ENCODE measurements around the gene CCDC71. TPM values are rescaled to one million over a fixed set of nuclear protein-coding genes. Genes with fewer than 3 reads are reported as not detected.

CCDC71 gene
- total RNA-seq, 1 donor from 2014 or later = 29.4 TPM

DNA sequence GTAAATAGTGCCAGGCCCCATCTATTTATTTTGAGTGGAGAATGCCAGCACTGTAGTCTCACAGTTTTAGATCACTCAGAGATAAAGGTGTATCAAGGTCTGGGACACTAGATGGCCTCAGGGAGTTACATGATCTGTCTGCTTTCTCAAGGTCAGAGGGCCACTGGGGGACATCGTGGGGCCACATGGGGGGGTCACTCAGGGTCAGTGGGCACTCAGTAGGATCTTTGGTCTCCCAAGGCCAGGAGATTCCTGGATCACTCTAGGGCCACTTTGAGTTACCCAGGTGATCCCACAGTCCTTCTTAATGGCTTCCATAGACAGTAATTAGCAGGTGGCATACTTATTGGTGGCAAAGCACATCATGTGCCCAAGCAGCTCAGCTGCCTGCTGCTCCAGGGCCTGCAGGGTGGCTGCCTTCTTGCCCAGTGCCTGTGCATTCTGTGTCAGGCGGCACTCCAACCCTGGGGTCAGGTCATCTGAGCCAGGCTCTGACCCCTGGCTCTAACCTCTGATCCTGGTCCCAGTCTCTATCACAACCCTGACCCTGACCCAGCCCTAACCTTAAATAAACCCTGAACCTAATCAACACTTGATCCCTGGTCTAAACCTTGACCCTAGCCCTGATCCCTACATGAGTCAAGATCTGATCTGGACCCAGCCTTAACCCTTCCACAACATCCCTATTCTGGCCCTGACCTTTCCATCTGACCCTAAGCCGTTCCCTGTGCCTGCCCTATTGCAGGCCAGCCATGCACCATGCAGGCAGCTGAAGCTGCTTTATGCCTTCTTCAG, 31.5 kb downstream of the CCDC71 start:
- peaks cover 35% of the 10 kb centered on the region for H3K4me1 Mint-ChIP-seq
- H3K27me3 Mint-ChIP-seq (ENCODE audit: low read depth) = no peaks in the 10 kb centered on the region
- no peaks in the 10 kb centered on the region for H3K9me3 Mint-ChIP-seq
- H3K27ac Mint-ChIP-seq (ENCODE audit: unreplicated experiment) = no peak overlapping the region
- TF ChIP-seq, protein P1, sequence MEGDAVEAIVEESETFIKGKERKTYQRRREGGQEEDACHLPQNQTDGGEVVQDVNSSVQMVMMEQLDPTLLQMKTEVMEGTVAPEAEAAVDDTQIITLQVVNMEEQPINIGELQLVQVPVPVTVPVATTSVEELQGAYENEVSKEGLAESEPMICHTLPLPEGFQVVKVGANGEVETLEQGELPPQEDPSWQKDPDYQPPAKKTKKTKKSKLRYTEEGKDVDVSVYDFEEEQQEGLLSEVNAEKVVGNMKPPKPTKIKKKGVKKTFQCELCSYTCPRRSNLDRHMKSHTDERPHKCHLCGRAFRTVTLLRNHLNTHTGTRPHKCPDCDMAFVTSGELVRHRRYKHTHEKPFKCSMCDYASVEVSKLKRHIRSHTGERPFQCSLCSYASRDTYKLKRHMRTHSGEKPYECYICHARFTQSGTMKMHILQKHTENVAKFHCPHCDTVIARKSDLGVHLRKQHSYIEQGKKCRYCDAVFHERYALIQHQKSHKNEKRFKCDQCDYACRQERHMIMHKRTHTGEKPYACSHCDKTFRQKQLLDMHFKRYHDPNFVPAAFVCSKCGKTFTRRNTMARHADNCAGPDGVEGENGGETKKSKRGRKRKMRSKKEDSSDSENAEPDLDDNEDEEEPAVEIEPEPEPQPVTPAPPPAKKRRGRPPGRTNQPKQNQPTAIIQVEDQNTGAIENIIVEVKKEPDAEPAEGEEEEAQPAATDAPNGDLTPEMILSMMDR (conservative IDR thresholded peaks at IDR 0.05) = no peak
- no peaks in the 10 kb centered on the region for H3K36me3 Mint-ChIP-seq (ENCODE audit: low read depth)
- H3K4me3 Mint-ChIP-seq = peak overlapping the region; percentile 92
- no peak for DNase-seq (ENCODE audit: low read depth, low spot score)

- H3K4me1 Mint-ChIP-seq = peaks cover 35% of the 10 kb centered on the region
- peak; percentile 69 for DNase-seq (ENCODE audit: low read depth, low spot score)
- no peaks in the 10 kb centered on the region for H3K36me3 Mint-ChIP-seq (ENCODE audit: low read depth)
- no peaks in the 10 kb centered on the region for H3K9me3 Mint-ChIP-seq
- peak overlapping the region; percentile 92 for H3K4me3 Mint-ChIP-seq
- H3K27me3 Mint-ChIP-seq (ENCODE audit: low read depth) = no peaks in the 10 kb centered on the region
- TF ChIP-seq, protein P1 (conservative IDR thresholded peaks at IDR 0.05) = no peak
- peak overlapping the region; percentile 64 for H3K27ac Mint-ChIP-seq (ENCODE audit: unreplicated experiment)
Measured at GRCh38 chr3:49133226-49133951, 32.7 kb downstream of the CCDC71 start.

GRCh38 chr3:49132437-49133225, 33.5 kb downstream of the CCDC71 start, which contains the start of gene LAMB2:
LAMB2 (minus strand) TSS chr3:49133050; CDS start chr3:49132867, 183 bp downstream.
- peak within 1 kb of the TSS; percentile 64 for H3K27ac Mint-ChIP-seq (ENCODE audit: unreplicated experiment)
- H3K36me3 Mint-ChIP-seq (ENCODE audit: low read depth) = no peaks in the 10 kb centered on the region
- peak within 1 kb of the TSS; percentile 92 for H3K4me3 Mint-ChIP-seq
- H3K27me3 Mint-ChIP-seq (ENCODE audit: low read depth) = no peaks in the 10 kb centered on the region
- TF ChIP-seq, protein P1 (conservative IDR thresholded peaks at IDR 0.05) = peak; percentile 17
- DNase-seq (ENCODE audit: low read depth, low spot score) = peak; percentile 65
- peaks cover 35% of the 10 kb centered on the region for H3K4me1 Mint-ChIP-seq
- H3K9me3 Mint-ChIP-seq = no peaks in the 10 kb centered on the region

GRCh38 chr3:49132073-49132436, 34.1 kb downstream of the CCDC71 start:
- Mint-ChIP-seq H3K4me1 (peaks cover 35% of the 10 kb centered on the region), H3K4me3 (peak overlapping the region; percentile 92), H3K27ac (ENCODE audit: unreplicated experiment) (no peak overlapping the region), H3K9me3 (no peaks in the 10 kb centered on the region), H3K36me3 (ENCODE audit: low read depth) (no peaks in the 10 kb centered on the region), H3K27me3 (ENCODE audit: low read depth) (no peaks in the 10 kb centered on the region)
- DNase-seq (ENCODE audit: low read depth, low spot score) = no peak
- TF ChIP-seq, protein P1 (conservative IDR thresholded peaks at IDR 0.05) = no peak

DNA sequence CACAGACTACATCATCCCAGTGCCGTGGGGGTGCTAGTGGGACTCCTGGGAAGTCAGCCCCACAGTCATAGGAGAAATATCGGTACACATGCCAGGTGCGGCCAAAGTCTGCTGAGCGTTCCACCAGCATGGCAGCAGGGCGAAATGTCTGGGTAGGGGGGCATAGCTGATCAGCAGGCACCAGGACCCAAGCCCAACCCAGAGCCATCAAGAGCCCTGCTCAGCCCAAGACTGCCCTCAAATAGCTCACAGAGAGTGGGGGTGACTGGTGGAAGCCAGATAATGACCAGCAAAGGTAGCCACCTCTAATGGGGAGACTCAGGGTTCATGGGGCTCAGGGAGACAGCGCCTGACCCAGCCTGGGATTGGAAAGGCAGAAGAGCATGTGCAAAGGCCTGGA, 34.6 kb downstream of the CCDC71 start:
- H3K27me3 Mint-ChIP-seq (ENCODE audit: low read depth) = no peaks in the 10 kb centered on the region
- TF ChIP-seq, protein P1 (conservative IDR thresholded peaks at IDR 0.05) = no peak
- no peak for DNase-seq (ENCODE audit: low read depth, low spot score)
- H3K4me3 Mint-ChIP-seq = peak overlapping the region; percentile 92
- H3K4me1 Mint-ChIP-seq = peaks cover 35% of the 10 kb centered on the region
- H3K36me3 Mint-ChIP-seq (ENCODE audit: low read depth) = no peaks in the 10 kb centered on the region
- H3K9me3 Mint-ChIP-seq = no peaks in the 10 kb centered on the region
- H3K27ac Mint-ChIP-seq (ENCODE audit: unreplicated experiment) = no peak overlapping the region
